Cardiac muscle cell (in vitro differentiated cells and primary cell): ENCODE results near the gene EMC7. TPM values are rescaled to one million over a fixed set of nuclear protein-coding genes. Genes with fewer than 3 reads are reported as not detected.

Experiments used
- DNase-seq, 2 donors: peaks; one replicate each; pipeline versions ENCODE4 v3.0.0 to v3.0.0-alpha.2; 2010 to 2017; ENCODE audit warnings: low read depth in 1 of 2, low spot score in 1 of 2
- H3K27ac ChIP-seq: fragments of 200-600 bp; sonication (generic); 2 replicates; pipeline ENCODE4 v1.5.1; 2016
- H3K27me3 ChIP-seq: fragments of 200-600 bp; sonication (generic); 2 replicates; pipeline ENCODE4 v1.6.0; 2016; ENCODE audit warnings: control low read depth
- H3K36me3 ChIP-seq: fragments of 200-600 bp; sonication (generic); 2 replicates; pipeline ENCODE4 v1.5.1; 2016; ENCODE audit warnings: control low read depth
- H3K4me1 ChIP-seq: fragments of 200-600 bp; sonication (generic); 2 replicates; pipeline ENCODE4 v1.8.1; 2017; ENCODE audit warnings: low read depth, mild to moderate bottlenecking, mixed run types
- H3K4me3 ChIP-seq: fragments of 200-600 bp; sonication (generic); 2 replicates; pipeline ENCODE4 v1.5.1; 2016; ENCODE audit warnings: mild to moderate bottlenecking
- H3K9me3 ChIP-seq: fragments of 200-600 bp; sonication (generic); 2 replicates; pipeline ENCODE4 v1.5.1; 2017; ENCODE audit warnings: low read depth, mild to moderate bottlenecking, control low read depth
- polyA plus RNA-seq: library from polyadenylated mRNA; unstranded; fragments of >200 nt; fragmentation: Nextera tagmentation; extraction: Ambion mirVana; gene quantifications from 2 replicates; pipeline ENCODE4 v1.2.1, GENCODE V29; 2016
- total RNA-seq: library from RNA; depleted of rRNA; stranded (reverse); fragments of >200 nt; gene quantifications from 2 replicates; pipeline ENCODE4 v1.2.3, GENCODE V29; 2016
- TF ChIP-seq, protein P1 (sequence below): IDR thresholded peaks from 2 replicates; pipeline ENCODE4 v1.5.1; 2012; ENCODE audit warnings: low read depth, mild to moderate bottlenecking, low read length

Gene EMC7
- total and polyA plus RNA-seq, 2 experiments from 2014 or later: 18.5 to 145 TPM

DNA sequence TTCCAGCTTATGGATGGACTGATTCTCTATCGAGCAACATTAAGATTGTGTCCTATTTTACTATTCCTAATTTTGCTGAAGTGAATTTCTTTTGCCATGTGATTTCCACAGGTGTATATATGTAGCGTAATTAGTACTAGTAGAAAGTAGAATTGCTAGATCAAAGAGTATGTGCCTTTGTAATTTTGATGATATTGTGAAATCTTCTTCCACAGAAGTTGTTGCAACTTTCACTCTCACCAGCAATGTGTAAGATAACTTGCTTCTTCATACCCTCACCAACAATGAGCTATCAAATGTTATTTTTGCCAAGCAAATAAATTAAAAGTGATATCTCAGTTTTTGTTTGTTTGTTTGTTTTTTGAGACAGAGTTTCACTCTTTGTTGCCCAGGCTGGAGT, 5.7 kb upstream of the EMC7 start:
- no peaks in the 10 kb centered on the region for H3K27me3 ChIP-seq
- H3K9me3 ChIP-seq: no peaks in the 10 kb centered on the region
- DNase-seq: no peak
- no peaks in the 10 kb centered on the region for H3K36me3 ChIP-seq
- H3K27ac ChIP-seq: no peak overlapping the region
- no peak overlapping the region for H3K4me3 ChIP-seq
- TF ChIP-seq, protein P1, sequence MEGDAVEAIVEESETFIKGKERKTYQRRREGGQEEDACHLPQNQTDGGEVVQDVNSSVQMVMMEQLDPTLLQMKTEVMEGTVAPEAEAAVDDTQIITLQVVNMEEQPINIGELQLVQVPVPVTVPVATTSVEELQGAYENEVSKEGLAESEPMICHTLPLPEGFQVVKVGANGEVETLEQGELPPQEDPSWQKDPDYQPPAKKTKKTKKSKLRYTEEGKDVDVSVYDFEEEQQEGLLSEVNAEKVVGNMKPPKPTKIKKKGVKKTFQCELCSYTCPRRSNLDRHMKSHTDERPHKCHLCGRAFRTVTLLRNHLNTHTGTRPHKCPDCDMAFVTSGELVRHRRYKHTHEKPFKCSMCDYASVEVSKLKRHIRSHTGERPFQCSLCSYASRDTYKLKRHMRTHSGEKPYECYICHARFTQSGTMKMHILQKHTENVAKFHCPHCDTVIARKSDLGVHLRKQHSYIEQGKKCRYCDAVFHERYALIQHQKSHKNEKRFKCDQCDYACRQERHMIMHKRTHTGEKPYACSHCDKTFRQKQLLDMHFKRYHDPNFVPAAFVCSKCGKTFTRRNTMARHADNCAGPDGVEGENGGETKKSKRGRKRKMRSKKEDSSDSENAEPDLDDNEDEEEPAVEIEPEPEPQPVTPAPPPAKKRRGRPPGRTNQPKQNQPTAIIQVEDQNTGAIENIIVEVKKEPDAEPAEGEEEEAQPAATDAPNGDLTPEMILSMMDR: no peak
- no peaks in the 10 kb centered on the region for H3K4me1 ChIP-seq

DNA sequence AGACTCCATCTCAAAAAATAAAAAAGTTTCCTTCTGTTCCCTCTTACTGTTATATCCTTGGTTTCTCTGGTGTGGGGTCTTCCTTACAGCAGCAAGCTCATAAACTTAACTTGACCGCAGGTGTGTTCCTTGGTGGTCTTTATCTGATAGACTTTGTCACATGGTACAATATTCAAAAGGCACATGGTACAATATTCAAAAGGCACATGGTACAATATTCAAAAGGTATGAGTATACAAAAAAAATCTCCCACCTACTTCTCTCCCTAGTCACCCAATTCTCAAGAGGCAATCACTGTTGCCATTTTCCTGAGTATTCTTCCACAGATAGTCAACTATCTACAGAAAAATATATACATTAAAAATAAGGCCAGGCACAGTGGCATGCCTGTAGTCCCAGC, 4.8 kb upstream of the EMC7 start:
- H3K27me3 ChIP-seq: no peaks in the 10 kb centered on the region
- no peaks in the 10 kb centered on the region for H3K9me3 ChIP-seq
- H3K36me3 ChIP-seq: no peaks in the 10 kb centered on the region
- DNase-seq: no peak
- TF ChIP-seq, protein P1: no peak
- H3K27ac ChIP-seq: no peak overlapping the region
- H3K4me3 ChIP-seq: no peak overlapping the region
- no peaks in the 10 kb centered on the region for H3K4me1 ChIP-seq

DNA sequence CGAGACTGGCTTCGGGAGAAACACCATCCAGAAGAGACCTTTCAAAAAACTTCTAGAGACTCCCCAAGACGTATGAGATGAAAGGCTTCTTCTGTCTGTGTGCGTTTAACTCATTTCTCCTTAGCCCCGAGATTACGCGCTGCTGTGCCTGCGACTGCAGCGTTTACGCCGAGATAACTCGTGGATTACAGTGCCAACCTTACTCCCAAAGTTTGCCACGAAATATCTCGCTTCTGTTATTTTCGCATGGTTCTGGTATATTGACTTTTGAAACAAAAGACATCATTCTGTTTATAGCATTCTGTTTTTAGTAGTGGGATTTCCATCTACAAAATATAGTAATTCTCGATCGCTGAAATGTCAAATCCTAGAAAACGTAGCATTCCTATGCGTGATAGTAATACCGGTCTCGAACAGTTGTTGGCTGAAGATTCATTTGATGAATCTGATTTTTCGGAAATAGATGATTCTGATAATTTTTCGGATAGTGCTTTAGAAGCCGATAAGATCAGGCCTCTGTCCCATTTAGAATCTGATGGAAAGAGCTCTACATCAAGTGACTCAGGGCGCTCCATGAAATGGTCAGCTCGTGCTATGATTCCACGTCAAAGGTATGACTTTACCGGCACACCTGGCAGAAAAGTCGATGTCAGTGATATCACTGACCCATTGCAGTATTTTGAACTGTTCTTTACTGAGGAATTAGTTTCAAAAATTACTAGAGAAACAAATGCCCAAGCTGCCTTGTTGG, 688 bp upstream of the EMC7 start:
- TF ChIP-seq, protein P1: no peak
- H3K4me3 ChIP-seq: peak overlapping the region; percentile 94
- H3K36me3 ChIP-seq: no peaks in the 10 kb centered on the region
- peak overlapping the region; percentile 58 for H3K27ac ChIP-seq
- no peaks in the 10 kb centered on the region for H3K9me3 ChIP-seq
- H3K4me1 ChIP-seq: peaks cover 8% of the 10 kb centered on the region
- H3K27me3 ChIP-seq: no peaks in the 10 kb centered on the region
- no peak for DNase-seq

DNA sequence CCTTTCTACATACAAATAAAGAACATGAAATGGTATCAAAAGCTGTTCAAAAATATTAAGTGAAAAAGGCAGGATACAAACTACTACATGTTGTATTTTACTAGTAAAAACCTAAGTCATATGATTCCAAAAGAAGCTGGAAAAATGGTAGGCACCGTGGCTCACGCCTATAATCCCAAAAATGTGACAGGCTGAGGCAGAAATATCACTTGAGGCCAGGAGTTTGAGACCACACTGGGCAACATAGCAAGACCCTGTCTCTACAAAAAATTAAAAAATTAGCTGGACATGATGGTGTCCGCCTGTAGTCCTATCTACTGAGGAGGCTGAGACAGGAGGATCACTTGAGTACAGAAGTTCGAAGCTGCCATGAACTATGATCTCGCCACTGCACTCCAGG, 1.7 kb downstream of the EMC7 start:
- Histone ChIP-seq H3K36me3 (peaks cover 9% of the 10 kb centered on the region), H3K4me1 (peaks cover 8% of the 10 kb centered on the region), H3K9me3 (no peaks in the 10 kb centered on the region), H3K4me3 (no peak overlapping the region), H3K27ac (no peak overlapping the region), H3K27me3 (no peaks in the 10 kb centered on the region)
- no peak for DNase-seq
- TF ChIP-seq, protein P1: no peak

DNA sequence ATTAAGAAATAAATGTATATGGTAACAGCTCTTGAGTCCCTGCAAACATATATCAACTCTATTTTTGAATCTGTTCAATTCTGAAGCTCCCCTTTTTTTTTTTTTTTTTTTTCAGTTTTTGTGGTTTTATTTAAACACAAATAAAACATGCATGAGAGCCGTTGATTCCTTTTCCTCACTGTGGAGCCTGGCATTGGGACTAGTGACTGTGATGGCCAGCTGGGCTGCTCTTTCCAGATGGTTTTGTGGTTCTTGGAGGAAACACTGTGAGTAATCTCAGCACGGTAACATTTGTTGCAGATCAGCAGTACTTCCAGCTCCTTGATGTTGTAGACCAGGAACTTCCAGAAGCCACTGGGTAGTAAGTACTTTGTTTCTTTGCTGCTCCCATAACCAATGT, 15.9 kb downstream of the EMC7 start:
- H3K9me3 ChIP-seq: no peaks in the 10 kb centered on the region
- H3K27me3 ChIP-seq: no peaks in the 10 kb centered on the region
- H3K27ac ChIP-seq: no peak overlapping the region
- no peaks in the 10 kb centered on the region for H3K4me1 ChIP-seq
- no peak overlapping the region for H3K4me3 ChIP-seq
- TF ChIP-seq, protein P1: no peak
- peak in 1 of 2 donors; percentile 7 for DNase-seq
- peaks cover 18% of the 10 kb centered on the region for H3K36me3 ChIP-seq
